Stimulated activated CD4-positive, alpha-beta T cell treated with anti-CD3 and anti-CD28 coated beads, TNF-alpha, amount 100 ng/mL, for 4 hours (primary cell): ENCODE data around the gene CCDC157.
"Not testable (repeated sequence)": the region's sequence is repeated elsewhere in the genome, so short reads cannot be mapped to it uniquely, and the experiment has no call there.

Source experiments
- DNase-seq, 3 experiments: peaks; one replicate each; pipeline ENCODE4 v3.0.0-alpha.2; 2020; ENCODE audit warnings: low read depth in 3 of 3

CCDC157 gene

DNA sequence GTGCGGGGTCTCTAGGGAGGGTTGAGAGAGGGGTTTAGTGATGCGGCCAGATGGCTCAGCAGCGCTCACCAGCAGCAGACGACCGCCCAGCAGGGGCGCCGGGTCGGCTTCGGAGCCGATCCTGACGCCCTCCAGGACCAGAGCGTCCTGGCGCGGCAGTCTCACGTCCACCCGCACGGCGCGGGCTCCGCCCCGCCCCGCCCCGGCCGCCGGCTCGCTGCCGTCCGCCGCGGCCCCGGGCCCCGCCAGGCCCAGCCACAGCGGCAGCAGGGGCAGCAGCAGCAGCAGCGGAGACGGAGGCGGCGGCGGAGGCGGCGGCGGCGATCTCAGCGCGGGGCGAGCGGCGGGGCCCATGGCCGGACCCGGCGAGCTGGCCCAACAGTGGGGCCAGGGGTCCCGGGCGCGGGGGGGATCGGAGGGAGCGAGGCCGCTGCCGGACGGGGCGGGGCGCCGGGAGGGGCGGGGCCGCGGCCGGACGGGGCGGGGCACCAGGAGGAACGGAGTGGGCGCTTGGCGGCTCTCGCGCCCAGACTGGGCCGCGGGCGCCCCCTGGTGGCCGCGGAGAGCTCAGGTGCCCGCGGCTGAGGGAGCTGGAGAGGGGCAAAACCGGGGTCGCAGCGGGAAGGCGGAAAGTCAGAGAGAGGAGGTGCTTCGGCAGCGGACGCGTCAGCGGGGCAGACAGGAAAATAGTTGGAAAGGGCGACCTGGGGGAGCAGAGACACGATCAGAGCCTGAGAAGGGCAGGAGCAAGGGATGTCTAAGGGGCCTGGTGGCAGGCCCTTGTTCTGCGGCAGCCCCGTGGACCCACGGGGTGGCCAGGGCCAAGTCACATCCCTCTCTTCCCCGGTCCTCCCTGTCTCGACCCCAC lies 30.4 kb downstream of the CCDC157 start, which contains the start of gene RNF215:
Gene RNF215 (minus strand): TSS at position 452 of the 868 bp plus-strand sequence. CDS start 98 bp downstream, at position 354.
- peak; percentile 54 to 77 (median 65) for DNase-seq

DNA sequence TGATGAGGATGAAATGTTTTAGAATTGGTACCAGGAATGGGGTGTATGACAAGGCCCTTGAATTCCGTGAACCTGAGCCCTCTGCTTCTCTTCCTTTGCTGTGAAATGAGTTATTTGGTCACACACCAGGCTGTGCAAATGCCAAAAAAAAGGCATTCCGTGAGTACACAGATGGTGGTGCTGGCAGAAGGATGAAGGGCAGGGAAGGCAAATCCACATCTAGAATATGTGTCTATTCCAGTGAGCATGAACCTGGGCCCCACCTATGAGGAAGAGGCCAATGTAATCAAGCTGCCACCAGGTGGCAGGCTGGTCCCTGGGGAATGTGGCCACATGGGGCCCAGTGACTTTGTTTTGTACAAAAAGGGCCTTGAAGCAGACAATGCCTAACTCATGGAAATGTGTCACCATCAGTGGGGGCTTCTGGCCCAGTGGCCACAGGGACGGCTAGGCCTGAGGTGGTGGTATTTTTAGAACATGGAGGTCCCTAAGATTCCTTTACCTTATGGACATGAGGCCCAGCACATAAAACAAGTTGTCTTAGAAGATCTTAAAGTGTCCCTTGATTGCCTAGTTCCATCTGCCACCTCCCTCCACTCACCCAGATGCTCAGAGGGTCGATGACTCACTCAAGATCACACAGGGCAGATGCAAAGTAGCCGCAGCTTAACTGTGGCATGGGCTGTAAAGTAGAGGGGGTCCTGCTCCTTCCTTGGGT lies 34.3 kb downstream of the CCDC157 start:
- DNase-seq, result peak; percentile 59 to 67 (median 65)

DNA sequence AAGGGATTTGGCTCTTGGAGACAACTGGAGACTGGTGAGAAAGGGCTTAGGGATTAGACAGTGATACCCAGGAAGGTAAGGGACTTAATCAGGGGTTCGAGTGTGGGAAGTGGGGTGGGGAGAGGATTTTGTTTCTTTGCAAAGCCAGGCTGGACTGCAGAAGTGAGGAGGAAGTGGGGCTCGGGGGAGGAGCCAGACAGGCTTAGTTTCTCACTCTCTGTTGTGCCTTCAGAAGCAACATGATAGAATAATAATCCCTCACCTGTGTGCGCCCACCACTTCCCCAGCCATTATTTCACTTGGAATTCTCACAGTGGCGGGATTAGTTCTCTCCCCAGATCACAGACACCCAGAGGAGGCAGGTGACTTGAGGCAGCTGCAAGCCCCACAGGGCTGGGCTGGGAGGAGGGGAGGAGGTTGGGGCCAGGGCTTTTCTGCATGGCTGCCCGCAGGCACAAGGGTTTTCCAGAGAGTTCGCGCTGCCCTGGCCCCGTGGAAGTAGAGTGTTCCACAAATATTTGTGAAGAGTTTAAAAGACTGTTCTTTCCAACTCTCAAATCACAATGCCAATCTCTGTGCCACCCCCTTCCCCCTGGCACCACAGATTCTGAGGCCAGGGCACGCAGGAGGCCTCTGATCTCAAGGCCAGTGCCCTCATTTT lies 36.0 kb downstream of the CCDC157 start:
- no peak for DNase-seq

DNA sequence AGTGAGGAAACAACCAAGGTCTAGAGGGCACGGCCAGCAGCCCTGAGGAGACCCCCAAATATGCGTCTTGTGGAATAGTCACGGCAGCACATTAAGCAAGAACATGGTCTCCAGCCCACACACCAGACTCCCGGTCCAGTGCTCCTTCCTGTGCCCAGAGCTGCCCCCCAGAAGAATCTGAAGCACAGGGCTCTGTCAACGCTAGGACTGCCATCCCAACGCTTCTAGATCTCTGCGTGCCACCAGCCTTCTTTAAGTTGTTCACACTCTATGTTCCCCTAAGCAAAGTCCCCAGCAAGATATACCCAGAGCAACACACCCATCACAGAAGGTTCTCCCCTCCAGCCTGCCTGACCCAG lies 36.5 kb downstream of the CCDC157 start:
- DNase-seq, result no peak

DNA sequence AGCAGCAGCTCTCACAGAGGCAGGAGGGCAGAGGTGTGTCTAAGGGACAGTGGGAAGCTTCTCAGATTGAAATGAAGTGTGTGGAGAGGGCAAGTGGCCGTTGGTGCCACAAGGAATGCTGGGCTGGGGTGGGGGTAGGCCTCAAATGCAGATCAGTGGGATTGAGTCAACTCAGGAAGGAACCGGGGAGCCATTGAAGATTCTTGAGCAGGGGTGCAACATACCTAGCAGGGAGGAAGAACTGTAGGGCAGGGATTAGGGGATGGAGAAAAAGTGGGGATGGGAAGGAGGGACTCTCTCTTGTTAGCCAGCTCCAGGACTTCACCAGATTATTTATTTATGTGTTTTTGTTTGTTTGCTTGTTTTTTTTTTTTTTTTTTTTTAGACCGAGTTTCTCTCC lies 37.1 kb downstream of the CCDC157 start:
- no peak for DNase-seq

DNA sequence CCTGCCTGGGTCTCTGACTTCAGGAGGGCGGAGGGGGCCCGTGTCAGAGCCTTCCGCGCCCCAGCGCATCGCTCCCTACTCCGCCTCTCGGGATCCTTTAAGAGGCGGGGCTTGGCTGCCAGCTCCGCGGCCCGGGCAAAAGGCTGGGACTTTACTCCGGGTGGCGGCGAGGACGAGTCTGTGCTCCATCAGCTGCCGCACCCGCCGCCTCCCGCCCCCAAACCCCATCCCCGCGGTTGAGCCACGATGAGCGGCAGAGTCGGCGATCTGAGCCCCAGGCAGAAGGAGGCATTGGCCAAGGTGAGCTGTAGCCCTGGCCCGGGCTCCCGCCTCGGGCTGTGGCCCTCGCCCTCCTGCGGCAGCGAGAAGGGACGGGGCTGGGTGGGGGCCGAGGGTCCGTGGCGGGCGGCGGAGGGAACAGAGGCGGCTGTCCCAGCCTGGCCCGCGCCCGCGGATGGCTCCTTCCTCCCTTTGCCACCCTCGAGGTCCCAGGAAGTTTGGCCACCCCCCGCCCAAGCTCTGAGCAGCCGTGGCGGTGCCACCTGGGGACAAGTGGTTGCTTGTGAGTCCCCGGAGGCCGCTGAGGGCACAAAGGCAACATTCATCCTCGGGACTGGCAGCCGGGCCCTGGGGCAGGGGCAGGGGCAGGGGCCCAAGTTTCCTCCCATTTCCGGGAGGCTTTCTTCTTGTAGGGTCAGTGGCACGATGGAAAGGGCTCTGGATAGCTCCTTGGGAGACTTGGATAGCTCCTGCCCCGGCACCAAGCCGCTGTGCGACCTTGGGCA lies 40.3 kb downstream of the CCDC157 start, which contains the start of gene SEC14L2:
Gene SEC14L2 (plus strand): TSS at position 148 of the 785 bp plus-strand sequence. CDS start 99 bp downstream, at position 247.
- DNase-seq, result peak; percentile 22 to 54 (median 39)

DNA sequence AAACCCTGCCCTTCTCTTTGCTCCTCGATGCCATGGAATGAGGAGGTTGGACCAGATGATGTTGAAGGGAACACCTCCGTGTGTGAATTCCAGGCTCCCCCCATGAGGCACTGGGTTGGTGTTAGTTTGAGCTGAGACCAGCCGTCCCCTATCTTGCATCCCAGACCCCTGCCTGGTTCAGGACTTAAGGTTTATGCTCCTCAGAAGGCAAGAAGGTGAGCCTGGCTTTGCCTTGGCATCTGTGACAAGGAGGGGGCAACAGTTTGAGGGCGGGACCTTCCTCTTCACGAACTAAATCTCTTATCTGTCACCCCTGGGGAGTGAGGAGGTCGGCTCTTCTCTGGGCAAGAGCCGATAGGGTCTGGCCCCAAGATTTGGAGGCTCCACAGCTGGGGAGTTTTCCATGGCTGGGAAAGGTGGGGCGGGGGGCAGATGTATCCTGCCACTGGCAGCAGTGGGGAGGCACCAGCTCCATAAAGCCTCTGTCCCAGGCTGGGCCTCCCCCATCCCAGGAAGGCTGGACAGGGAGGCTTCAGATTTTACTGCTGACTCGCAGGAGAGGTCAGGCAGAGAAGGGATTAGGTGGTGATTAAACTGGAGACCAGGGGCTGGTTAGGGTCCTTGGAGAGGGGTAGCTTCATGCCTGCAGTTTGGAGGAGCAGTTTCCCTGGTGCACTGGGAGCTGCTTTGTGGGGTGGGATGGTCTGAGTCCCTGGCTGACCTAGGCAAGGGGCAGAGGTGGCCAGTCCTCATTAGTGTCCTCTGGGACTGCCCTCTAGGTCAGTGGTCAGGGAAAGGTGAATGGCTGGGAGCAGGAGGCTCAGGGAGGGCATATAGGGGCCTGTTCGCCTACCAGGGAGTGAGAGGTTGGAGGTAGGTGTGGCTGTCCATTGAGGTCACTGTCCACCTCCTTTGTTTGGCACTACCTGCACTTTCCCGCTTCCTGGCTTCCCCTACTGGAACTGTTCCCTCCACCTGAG lies 41.1 kb downstream of the CCDC157 start:
- no peak for DNase-seq

DNA sequence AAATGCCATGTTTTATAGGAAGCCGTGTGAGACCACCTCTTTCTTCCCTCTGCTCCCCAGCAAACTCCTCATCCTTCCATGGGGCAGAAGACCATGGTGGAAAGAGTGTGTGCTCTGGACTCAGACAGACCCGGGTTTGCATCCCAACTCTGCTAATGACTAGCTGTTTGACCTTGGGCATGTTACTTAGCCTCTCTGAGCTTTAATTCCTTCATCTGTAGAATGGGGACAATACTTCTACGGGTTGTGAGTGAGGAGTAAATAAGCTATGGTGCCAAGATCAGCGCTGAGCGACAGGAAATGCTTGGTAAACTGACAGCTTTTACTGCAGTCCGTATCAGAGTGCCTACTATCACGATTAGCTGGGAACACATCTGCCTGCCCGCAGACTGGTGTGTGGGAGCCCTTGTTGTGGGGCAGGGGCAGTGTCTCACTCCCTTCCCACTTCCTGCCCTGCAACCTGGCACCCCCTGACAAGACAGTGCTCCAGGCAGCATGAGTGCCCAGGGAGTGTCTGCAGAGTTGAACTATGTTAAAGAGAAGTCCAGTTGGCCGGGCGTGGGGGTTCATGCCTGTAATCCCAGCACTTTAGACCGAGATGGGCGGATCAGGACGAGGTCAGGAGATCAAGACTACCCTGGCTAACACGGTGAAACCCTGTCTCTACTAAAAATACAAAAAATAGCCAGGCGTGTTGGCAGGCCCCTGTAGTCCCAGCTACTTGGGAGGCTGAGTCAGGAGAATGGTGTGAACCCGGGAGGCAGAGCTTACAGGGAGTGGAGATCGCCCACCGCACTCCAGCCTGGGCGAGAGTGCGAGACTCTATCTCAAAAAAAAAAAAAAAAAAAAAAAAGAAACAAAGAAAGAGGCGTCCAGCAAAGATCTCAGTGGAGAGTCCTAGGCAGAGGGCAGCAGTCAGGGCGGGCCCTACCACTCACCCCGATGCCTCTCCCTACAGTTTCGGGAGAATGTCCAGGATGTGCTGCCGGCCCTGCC lies 42.2 kb downstream of the CCDC157 start:
- no peak for DNase-seq

DNA sequence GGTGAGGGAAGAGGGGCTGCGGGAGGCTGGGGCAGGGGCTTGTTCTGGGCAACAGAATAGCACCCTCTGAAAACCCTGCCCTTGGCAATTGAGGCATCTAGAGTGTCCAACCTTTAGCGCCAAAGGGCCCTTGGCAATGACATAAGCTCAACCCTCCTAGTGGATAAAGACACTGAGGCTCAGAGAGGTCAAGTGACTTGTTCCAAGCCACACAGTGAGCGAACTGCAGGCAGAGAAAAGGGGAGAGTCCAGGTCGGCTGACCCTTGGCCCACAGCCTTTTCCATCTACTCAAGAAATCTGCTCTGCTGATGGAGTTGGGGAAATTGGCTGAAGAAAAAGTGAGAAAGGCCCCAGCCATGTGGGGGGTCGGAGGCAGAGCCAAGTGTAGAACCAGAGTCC lies 42.9 kb downstream of the CCDC157 start:
- DNase-seq, result no peak

DNA sequence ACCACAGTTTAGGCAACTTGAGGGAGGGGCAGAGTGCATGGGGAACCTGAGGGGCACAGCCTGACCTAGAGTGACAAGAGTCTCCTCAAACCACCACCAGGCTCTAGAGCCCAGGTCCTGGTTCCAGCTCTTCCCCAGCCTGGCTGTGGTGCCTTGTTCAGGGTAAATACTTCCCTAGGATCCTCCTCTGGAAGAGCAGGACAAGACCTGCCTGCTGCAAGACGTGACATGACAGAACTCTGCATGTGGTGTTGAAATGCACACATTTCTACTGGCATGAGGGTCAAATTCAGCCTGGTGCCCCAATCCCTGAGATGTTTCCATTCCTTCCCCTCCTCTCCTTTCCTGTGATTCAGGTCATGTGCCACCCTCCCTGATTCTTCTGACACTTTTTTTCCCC lies 43.4 kb downstream of the CCDC157 start:
- DNase-seq, result no peak

DNA sequence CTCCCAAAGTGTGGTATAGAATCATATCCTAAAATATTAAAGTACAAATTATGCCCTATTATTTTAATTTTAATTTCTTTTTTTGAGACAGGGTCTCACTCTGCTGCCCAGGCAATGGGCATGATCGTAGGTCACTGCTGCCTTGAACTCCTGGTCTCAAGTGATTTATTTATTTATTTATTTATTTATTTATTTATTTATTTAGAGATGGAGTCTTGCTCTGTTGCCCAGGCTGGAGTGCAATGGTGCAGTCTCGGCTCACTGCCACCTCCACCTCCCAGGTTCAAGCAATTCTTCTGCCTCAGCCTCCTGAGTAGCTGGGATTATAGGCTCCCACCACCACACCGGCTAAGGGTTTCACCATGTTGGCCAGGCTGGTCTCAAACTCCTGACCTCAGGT lies 44.2 kb downstream of the CCDC157 start:
- DNase-seq, result not testable (repeated sequence)

DNA sequence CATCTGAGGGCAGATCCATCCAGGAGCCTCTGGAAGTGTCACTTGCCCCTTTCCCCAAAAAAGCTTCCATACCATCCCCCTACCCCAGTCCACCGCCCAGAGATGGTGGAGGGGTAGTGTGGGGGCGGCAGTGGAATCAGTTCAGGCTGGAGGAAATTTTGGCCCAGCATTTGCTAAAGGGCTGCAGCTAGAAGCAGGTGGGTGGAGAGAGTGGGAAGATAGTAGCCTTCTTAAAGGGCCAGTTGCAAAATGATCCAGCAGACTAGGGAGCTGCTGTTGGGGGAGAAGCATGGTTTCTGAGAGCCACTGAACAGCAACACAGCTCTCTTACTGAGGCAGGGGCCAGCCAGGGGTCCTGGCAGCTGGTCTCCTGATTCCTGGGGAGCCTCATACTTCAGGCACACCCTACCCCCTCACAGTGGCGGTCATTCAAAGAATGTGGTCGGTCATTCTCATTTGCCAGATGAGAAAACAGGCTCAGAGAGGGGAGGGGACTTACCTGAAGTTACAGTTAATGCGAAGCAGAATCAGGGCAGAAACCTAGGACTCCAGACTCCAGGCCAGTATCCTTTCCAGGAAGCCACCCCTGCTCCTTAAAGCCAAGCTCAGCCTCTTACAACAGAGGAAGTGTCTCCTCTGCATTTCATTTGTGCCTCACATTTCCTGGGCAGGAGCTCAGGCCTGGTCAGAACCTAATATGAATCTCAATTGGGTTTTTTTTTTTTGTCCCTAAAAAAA lies 45.4 kb downstream of the CCDC157 start:
- no peak for DNase-seq

DNA sequence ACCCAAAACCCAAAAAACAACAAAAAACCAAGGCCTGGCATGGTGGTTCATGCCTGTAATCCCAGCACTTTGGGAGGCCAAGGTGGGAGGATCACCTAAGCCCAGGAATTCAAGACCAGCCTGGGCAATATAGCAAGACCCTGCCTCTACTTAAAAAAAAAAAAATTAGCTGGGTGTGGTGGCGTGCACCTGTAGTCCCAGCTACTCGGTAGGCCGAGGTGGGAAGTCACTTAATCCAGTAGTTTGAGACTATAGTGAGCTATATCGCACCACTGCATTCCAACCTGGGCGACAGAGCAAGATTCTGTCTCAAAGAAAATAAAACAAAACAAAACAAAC lies 45.9 kb downstream of the CCDC157 start:
- DNase-seq, result not testable (repeated sequence)

DNA sequence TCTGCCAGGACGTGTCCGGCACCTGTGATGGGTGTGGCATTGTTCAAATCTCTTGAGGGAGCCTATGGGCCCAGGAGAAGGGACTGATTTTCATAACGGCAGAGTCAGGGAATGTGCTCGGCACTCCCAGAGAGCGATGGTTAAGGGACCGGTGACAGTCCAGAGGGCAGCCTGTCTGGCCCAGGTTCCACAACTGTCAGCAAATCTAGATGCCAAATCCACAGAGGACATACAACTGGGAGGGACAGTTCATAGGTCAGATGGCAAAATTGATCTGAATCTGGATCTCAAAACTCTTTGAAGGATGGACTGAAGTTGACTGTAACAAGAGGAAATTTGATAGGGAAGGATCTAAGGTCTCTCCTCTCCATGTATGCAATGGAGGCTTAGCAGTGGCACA lies 47.5 kb downstream of the CCDC157 start:
- no peak for DNase-seq

DNA sequence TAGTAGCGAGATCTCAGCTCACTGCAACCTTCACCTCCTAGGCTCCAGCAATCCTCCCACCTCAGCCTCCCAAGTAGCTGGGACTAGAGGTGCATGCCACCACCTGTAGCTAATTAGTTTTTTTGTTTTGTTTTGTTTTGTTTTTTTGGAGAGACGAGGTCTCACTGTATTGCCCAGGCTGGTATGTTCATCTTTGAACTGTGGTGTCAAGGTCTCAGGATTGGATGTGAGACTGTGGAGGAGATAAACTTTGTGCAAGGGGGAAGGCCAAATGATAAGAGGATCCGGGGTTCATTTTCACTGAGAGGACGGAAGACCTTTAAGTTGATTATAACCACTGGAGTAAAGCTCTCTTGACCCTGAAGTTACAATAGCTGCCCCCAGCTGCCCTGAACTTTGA lies 48.9 kb downstream of the CCDC157 start:
- no peak for DNase-seq

DNA sequence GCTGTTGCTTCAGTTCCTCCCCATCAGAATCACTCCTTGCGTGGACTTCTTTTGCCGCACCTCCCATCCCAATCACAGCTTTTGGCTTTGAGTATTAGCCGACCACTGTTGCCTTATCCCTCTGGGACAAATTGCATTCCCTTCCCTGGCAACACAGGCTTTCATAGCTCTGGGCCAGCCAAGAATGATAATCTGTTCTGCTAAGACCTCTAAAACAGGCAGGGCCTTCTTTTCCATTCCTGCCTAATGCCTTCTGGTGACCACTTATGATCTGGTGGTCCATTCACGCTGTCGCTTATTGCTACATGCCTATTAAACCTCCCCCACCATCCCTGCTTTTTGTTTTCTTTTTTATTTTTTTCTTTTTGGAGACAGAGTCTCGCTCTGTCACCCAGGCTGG lies 49.6 kb downstream of the CCDC157 start:
- DNase-seq, result no peak

DNA sequence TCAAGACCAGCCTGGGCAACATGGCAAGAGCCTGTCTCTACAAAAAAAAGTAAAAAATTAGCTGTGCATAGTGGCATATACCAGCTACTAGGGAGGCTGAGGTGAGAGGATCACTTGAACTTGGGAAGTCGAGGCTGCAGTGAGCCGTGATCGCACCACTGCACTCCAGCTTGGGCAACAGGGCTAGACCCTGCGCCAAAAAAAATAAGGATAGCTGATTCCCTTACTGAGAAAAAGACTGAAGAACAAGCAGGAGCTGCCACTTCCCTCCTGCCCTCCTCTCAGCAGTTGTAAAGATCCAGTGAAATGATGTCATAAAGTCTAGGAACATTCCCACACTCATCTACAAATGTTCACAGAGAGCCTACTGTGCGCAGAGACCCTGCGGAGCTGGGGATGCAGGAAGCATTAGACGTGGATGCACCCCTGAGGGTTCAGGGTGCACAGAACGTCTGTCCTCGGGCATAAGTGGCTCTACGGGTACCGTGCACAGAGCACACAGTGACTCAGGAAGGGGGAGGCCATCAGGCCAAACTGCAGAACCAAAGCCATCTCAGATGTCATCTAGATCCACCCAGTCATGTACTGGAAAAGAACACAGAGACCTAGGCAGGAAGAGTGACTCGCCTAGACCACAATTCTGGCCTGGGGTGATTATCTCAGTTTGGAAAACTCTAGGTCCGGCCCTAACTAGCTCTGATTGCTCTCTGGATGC lies 51.7 kb downstream of the CCDC157 start:
- no peak for DNase-seq

DNA sequence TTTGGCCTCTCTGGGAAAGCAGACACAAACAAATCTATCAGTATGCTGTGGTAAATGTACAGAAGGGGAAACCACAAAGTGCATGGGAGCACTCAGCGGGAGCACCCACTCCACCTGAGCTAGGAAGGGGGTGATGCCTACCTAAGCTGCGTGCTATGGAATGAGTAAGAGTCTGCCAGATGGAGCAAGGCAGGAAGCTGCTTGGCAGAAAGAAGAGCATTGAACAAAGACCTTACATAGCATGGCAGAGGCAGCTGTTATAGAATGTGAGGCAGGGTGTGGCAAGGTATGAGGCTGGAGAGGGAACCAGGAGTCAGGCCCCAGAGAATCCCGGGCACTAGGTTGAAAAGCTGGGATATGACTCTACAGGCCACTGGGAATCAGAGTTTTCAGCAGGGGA lies 55.0 kb downstream of the CCDC157 start:
- DNase-seq, result no peak
